Gastroesophageal sphincter (tissue), 3 donors: Measurements from ENCODE around the gene LRRC31.

Source experiments
- CTCF ChIP-seq, 4 experiments: fragments of 200-600 bp in 2 of 4; fragments of 450-650 bp in 2 of 4; sonication (generic) in 1 of 4; IDR thresholded peaks; one replicate each; pipeline ENCODE4 v1.5.1; 2017 to 2019; ENCODE audit warnings: antibody characterized with exemption in 4 of 4, mild to moderate bottlenecking in 2 of 4, moderate library complexity in 2 of 4
- POLR2A ChIP-seq, 2 donors: fragments of 450-650 bp; IDR thresholded peaks; one replicate each; pipeline ENCODE4 v1.6.1; 2017; ENCODE audit warnings: antibody characterized with exemption in 2 of 2, mild to moderate bottlenecking in 2 of 2, moderate library complexity in 1 of 2
- POLR2AphosphoS5 ChIP-seq: sonication (generic); formaldehyde crosslinking; IDR thresholded peaks from one replicate; pipeline ENCODE4 v1.6.1; 2017; ENCODE audit warnings: antibody characterized with exemption

- TF ChIP-seq POLR2AphosphoS5 (no peak), CTCF (IDR thresholded peaks at IDR 0.05) (no peak), POLR2A (IDR thresholded peaks at IDR 0.05) (no peak)
Measured at GRCh38 chr3:169822091-169822490, 47.6 kb downstream of the LRRC31 start.
